Osteoblast (primary cell): ENCODE data around the gene C16orf54. TPM values are rescaled to one million over a fixed set of nuclear protein-coding genes. Genes with fewer than 3 reads are reported as not detected.
"Not testable (repeated sequence)": the region's sequence is repeated elsewhere in the genome, so short reads cannot be mapped to it uniquely, and the experiment has no call there.

Experiments used
- DNase-seq: peaks from one replicate; pipeline ENCODE4 v3.0.0; 2011; ENCODE audit warnings: low spot score, mixed read lengths; ENCODE audit not compliant: insufficient read length; ENCODE audit errors: missing footprints
- H2AFZ ChIP-seq: 2 replicates; pipeline ENCODE4 v1.6.0; 2011; ENCODE audit warnings: mild to moderate bottlenecking, low read length
- H3K27ac ChIP-seq: 2 replicates; pipeline ENCODE4 v1.5.1; 2011; ENCODE audit warnings: mild to moderate bottlenecking, low read depth, low read length, moderate library complexity
- H3K27me3 ChIP-seq: 2 replicates; pipeline ENCODE4 v1.6.0; 2012; ENCODE audit warnings: mild to moderate bottlenecking, control low read depth, inconsistent platforms, low read length, moderate library complexity; ENCODE audit not compliant: insufficient read depth
- H3K36me3 ChIP-seq: 2 replicates; pipeline ENCODE4 v1.5.1; 2011; ENCODE audit warnings: mild to moderate bottlenecking, low read length, control low read depth, moderate library complexity; ENCODE audit not compliant: insufficient read depth
- H3K4me1 ChIP-seq: 2 replicates; pipeline ENCODE4 v1.5.1; 2011; ENCODE audit warnings: mild to moderate bottlenecking, low read length, control low read depth, moderate library complexity; ENCODE audit not compliant: insufficient read depth
- H3K4me2 ChIP-seq: 2 replicates; pipeline ENCODE4 v1.6.0; 2011; ENCODE audit warnings: mild to moderate bottlenecking, low read length; ENCODE audit not compliant: insufficient read depth
- H3K4me3 ChIP-seq: fragments of 200-600 bp; sonication (generic); 3 replicates; pipeline ENCODE4 v1.5.1; 2012; ENCODE audit warnings: mild to moderate bottlenecking, low read length, inconsistent platforms; ENCODE audit not compliant: insufficient read depth
- H3K79me2 ChIP-seq: 2 replicates; pipeline ENCODE4 v1.6.0; 2012; ENCODE audit warnings: mild to moderate bottlenecking, low read length, control low read depth, inconsistent platforms; ENCODE audit not compliant: insufficient read depth
- H3K9me3 ChIP-seq: 2 replicates; pipeline ENCODE4 v1.5.1; 2011; ENCODE audit warnings: low read depth, low read length, control low read depth
- H4K20me1 ChIP-seq: 2 replicates; pipeline ENCODE4 v1.6.0; 2012; ENCODE audit warnings: mild to moderate bottlenecking, low read length, control low read depth; ENCODE audit not compliant: insufficient read depth
- CTCF ChIP-seq: IDR thresholded peaks from 2 replicates; pipeline ENCODE4 v1.5.1; 2011; ENCODE audit warnings: mild to moderate bottlenecking, low read depth, low read length, moderate library complexity; ENCODE audit errors: extremely low read depth
- total RNA-seq: library from RNA; depleted of rRNA; stranded (reverse); fragments of >200 nt; gene quantifications from 2 replicates; pipeline ENCODE4 v1.2.3, GENCODE V29; 2012

The C16orf54 gene
- total RNA-seq, 1 donor = 0.72 TPM

- H3K27ac ChIP-seq = no peak overlapping the region
Measured at GRCh38 chr16:29760567-29761279, 14.9 kb upstream of the C16orf54 start.

GRCh38 chr16:29757950-29758466 is 12.2 kb upstream of the C16orf54 start:
- Histone ChIP-seq H3K79me2 (no peaks in the 10 kb centered on the region), H4K20me1 (no peaks in the 10 kb centered on the region), H3K36me3 (no peaks in the 10 kb centered on the region), H3K27me3 (no peaks in the 10 kb centered on the region), H3K4me3 (no peak overlapping the region), H3K4me2 (no peak overlapping the region), H3K4me1 (peaks cover 4% of the 10 kb centered on the region), H2AFZ (peak overlapping the region; percentile 76), H3K9me3 (no peaks in the 10 kb centered on the region), H3K27ac (no peak overlapping the region)
- TF ChIP-seq CTCF = no peak
- DNase-seq = peak; percentile 77

More at GRCh38 chr16:29760567-29761279, 14.9 kb upstream of the C16orf54 start:
- peak; percentile 19 for DNase-seq
- Histone ChIP-seq H4K20me1 (no peaks in the 10 kb centered on the region), H2AFZ (no peak overlapping the region), H3K4me1 (peaks cover 4% of the 10 kb centered on the region), H3K9me3 (no peaks in the 10 kb centered on the region), H3K4me3 (no peak overlapping the region), H3K36me3 (no peaks in the 10 kb centered on the region), H3K4me2 (no peak overlapping the region), H3K27me3 (no peaks in the 10 kb centered on the region), H3K79me2 (no peaks in the 10 kb centered on the region)
- TF ChIP-seq CTCF = no peak

GRCh38 chr16:29757086-29757485 is 11.3 kb upstream of the C16orf54 start:
- not testable (repeated sequence) for H3K27me3 ChIP-seq, H3K4me1 ChIP-seq

GRCh38 chr16:29756654-29757053 is 10.9 kb upstream of the C16orf54 start:
- no peak overlapping the region for H3K27ac ChIP-seq
- no peaks in the 10 kb centered on the region for H4K20me1 ChIP-seq
- H3K79me2 ChIP-seq = no peaks in the 10 kb centered on the region
- H3K36me3 ChIP-seq = no peaks in the 10 kb centered on the region
- H3K4me2 ChIP-seq = no peak overlapping the region
- no peak for DNase-seq
- no peaks in the 10 kb centered on the region for H3K27me3 ChIP-seq
- no peak for TF ChIP-seq CTCF
- no peaks in the 10 kb centered on the region for H3K9me3 ChIP-seq
- H3K4me1 ChIP-seq = peaks cover 4% of the 10 kb centered on the region
- H2AFZ ChIP-seq = no peak overlapping the region
- H3K4me3 ChIP-seq = no peak overlapping the region

More at GRCh38 chr16:29757086-29757485, 11.3 kb upstream of the C16orf54 start:
- H3K4me3 ChIP-seq, DNase-seq, H3K9me3 ChIP-seq, H4K20me1 ChIP-seq, H3K36me3 ChIP-seq, H3K27ac ChIP-seq, H2AFZ ChIP-seq, H3K4me2 ChIP-seq, H3K79me2 ChIP-seq: not testable (repeated sequence)
